Stomach (tissue), 9 donors: Measurements from ENCODE around the gene LSM4. TPM values are rescaled to one million over a fixed set of nuclear protein-coding genes. Genes with fewer than 3 reads are reported as not detected.
A peak's percentile ranks its signal among the peaks of the same experiment; 100 is the strongest.

Experiments used
- DNase-seq, 2 donors: peaks; one replicate each; pipeline versions ENCODE4 v3.0.0 to v3.0.0-alpha.2; 2013 to 2019
- H3K27ac ChIP-seq, 5 donors: fragments of 200-600 bp in 4 of 5; sonication (generic) in 4 of 5; one replicate each; pipeline ENCODE4 v1.5.1; 2013 to 2019; ENCODE audit warnings: mild to moderate bottlenecking in 1 of 5, moderate library complexity in 1 of 5
- H3K27me3 ChIP-seq, 3 donors: fragments of 200-600 bp; sonication (generic); one replicate each; pipeline ENCODE4 v1.5.1; 2017 to 2019; ENCODE audit warnings: mixed run types in 1 of 3
- H3K36me3 ChIP-seq, 4 donors: fragments of 200-600 bp; sonication (generic); 1 replicate in 3 of 4; 2 replicates in 1 of 4; pipeline ENCODE4 v1.5.1; 2016 to 2019
- H3K4me1 ChIP-seq, 4 donors: fragments of 200-600 bp; sonication (generic); one replicate each; pipeline ENCODE4 v1.5.1; 2016 to 2019
- H3K4me3 ChIP-seq, 4 donors: fragments of 200-600 bp; sonication (generic) in 3 of 4; one replicate each; pipeline ENCODE4 v1.5.1; 2016 to 2019; ENCODE audit warnings: mild to moderate bottlenecking in 1 of 4
- H3K9me3 ChIP-seq, 4 donors: fragments of 200-600 bp; sonication (generic); one replicate each; pipeline ENCODE4 v1.5.1; 2016 to 2019
- EP300 ChIP-seq: sonication (generic); formaldehyde crosslinking; IDR thresholded peaks from one replicate; pipeline ENCODE4 v1.6.1; 2017; ENCODE audit warnings: antibody characterized with exemption
- POLR2A ChIP-seq, 4 donors: fragments of 450-650 bp; IDR thresholded peaks; one replicate each; pipeline ENCODE4 v1.6.1; 2016; ENCODE audit warnings: antibody characterized with exemption in 4 of 4, control low read depth in 2 of 4, mild to moderate bottlenecking in 1 of 4, moderate library complexity in 1 of 4
- POLR2AphosphoS5 ChIP-seq, 3 donors: sonication (generic); formaldehyde crosslinking; IDR thresholded peaks; one replicate each; pipeline ENCODE4 v1.6.1; 2016; ENCODE audit warnings: antibody characterized with exemption in 3 of 3
- WGBS, 5 donors: extraction: QIAGEN DNeasy Blood & Tissue Kit in 3 of 5; methylation state at CpG; one replicate each; pipeline versions ENCODE4 v1.1.5 to v1.1.7; 2013 to 2018; 5-methylcytosine and 5-hydroxymethylcytosine counted together
- intact Hi-C: fragments of 100-400 bp; cut with DNase I; formaldehyde crosslinking; loops from one replicate; pipeline ENCODE4 v1.15.1; 2023; ENCODE audit warnings: low total_unique reads
- polyA plus RNA-seq, 3 donors: library from polyadenylated mRNA; stranded (reverse); fragments of 200-250 nt; gene quantifications; one replicate each; pipeline ENCODE4 v1.2.3, GENCODE V29; 2013
- total RNA-seq, 5 donors: library from RNA; depleted of rRNA; stranded (reverse); fragments of >200 nt; gene quantifications; one replicate each; pipeline versions ENCODE4 v1.1.0 to v1.2.3, GENCODE V29; 2014 to 2016
- TF ChIP-seq, protein P1 (sequence below), 7 experiments: fragments of 450-650 bp in 4 of 7; fragments of 200-600 bp in 3 of 7; sonication (generic) in 3 of 7; IDR thresholded peaks; one replicate each; pipeline ENCODE4 v1.5.1; 2016 to 2019; ENCODE audit warnings: antibody characterized with exemption in 7 of 7, control low read depth in 2 of 7, mild to moderate bottlenecking in 1 of 7
- donor health status: healthy with polysubstance abuse.
- donor health status: Bipolar disorder and iron deficiency.
- donor health status: healthy.

The LSM4 gene
- total and polyA plus RNA-seq, 8 donors, result 24.1 to 185 (median 139) TPM

DNA sequence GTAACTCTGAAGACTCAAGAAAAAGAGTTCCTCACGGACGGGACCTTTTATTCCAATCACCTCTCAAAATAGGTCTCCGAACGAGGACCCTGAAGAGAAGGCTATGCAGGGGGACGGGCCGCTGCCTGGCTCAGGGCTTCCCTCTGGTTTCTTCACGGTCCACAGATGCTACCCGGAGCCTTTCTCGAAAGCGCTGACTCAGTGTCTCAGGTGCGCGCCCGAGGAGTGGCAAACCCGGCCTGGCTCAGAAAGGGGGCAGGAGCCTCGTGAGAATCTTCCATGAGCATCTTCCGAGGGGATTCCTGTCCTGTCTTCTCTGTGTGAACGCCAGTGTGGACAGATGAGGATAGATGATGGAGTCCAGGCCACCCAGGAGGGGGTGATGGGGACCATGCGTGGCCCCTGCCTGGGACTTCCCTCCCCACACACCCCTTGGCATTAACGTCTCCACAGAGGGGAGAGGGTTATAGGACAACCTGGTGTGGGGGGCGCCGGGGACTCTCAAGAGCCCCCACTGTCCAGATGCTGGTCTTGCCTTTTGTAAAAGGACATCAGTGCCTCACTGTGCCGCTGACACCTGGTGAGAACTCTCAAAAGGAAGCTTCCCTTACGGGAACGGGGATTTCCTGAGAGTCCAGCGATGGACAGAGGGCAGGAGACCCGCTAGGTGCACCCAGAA lies 16.5 kb downstream of the LSM4 start:
- H3K4me3 ChIP-seq, result no peak overlapping the region
- peaks cover 25 to 51% (median 42%) of the 10 kb centered on the region in 4 donors for H3K36me3 ChIP-seq
- no peaks in the 10 kb centered on the region for H3K27me3 ChIP-seq
- WGBS, 5 donors, result 72 to 84% (median 82%) methylated on average over 26 of the region's 26 CpGs
- no peaks in the 10 kb centered on the region for H3K9me3 ChIP-seq
- H3K27ac ChIP-seq, result peak overlapping the region; percentile 9 to 98 (median 97)
- DNase-seq, result no peak
- intact Hi-C loops, result no loop called here
- TF ChIP-seq, protein P1, sequence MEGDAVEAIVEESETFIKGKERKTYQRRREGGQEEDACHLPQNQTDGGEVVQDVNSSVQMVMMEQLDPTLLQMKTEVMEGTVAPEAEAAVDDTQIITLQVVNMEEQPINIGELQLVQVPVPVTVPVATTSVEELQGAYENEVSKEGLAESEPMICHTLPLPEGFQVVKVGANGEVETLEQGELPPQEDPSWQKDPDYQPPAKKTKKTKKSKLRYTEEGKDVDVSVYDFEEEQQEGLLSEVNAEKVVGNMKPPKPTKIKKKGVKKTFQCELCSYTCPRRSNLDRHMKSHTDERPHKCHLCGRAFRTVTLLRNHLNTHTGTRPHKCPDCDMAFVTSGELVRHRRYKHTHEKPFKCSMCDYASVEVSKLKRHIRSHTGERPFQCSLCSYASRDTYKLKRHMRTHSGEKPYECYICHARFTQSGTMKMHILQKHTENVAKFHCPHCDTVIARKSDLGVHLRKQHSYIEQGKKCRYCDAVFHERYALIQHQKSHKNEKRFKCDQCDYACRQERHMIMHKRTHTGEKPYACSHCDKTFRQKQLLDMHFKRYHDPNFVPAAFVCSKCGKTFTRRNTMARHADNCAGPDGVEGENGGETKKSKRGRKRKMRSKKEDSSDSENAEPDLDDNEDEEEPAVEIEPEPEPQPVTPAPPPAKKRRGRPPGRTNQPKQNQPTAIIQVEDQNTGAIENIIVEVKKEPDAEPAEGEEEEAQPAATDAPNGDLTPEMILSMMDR (IDR thresholded peaks at IDR 0.05), result no peak
- TF ChIP-seq POLR2A (IDR thresholded peaks at IDR 0.05) (no peak), EP300 (no peak)
- peaks cover 49 to 94% (median 65%) of the 10 kb centered on the region in 4 donors for H3K4me1 ChIP-seq

DNA sequence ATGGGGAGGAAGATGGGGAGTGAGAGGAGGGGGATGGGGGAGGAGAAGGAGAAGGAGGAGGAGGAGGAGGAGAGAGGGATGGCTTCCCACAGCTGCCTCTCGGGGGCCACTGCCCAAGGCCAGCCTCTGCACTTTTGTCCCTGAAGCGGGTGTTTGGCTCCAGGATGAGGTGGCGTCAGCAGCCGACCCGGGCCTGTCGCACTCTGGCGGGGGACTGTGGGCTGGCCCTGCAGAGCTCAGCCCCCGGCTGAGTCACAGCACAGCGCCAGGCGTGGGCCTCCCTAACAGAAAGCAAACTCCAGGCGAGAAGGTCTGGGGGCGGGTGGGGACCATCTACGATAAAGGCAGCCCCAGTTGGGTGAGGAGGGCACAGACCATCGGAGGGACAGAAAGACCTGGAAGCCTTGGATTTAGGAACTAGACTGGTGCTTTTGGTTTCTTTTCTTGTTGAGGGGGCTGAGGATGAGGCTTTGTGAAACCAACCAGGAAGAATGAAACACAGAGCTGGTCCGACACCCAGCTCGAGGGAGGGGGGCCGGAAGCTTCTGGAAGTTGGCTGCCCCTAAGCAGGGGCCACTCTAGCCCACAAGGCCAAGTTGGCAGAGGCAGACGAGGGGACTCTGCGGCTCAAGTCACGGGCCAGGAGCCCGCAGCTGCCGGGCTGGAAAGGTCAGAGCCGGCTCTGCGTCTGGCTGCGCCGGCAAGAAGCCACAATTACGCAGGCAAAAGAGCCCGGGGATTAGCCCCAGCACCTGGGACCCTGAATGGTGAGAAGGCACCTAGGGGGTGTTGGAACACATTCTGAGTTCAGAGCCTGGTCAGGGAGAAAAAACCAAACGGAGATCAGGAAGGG lies 18.2 kb downstream of the LSM4 start:
- 1 to 2% (median 1%) methylated on average over 25 to 29 of the region's 29 CpGs for WGBS, 5 donors

DNA sequence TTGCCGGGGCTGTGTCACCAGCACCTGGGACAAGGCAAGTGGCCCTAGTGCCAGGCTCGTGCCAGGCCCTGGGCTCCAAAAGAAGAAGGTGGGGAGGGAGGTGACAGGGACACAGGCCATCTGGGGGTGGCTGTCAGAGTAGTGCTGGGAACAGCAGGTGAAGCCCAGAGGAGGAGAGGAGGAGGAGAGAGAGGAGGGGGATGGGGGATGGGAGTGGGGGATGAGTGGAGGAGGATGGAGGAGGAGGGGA lies 18.7 kb downstream of the LSM4 start:
- TF ChIP-seq, protein P1 (IDR thresholded peaks at IDR 0.05), result no peak
- TF ChIP-seq EP300 (no peak), POLR2A (IDR thresholded peaks at IDR 0.05) (no peak), POLR2AphosphoS5 (IDR thresholded peaks at IDR 0.05) (no peak)
- no peak for DNase-seq
- peaks cover 52 to 89% (median 67%) of the 10 kb centered on the region in 4 donors for H3K4me1 ChIP-seq
- no peaks in the 10 kb centered on the region for H3K27me3 ChIP-seq
- intact Hi-C loops, result no loop called here
- H3K27ac ChIP-seq, result peak overlapping the region; percentile 95 to 98 (median 97)
- peak overlapping the region; percentile 30 to 36 (median 34) for H3K4me3 ChIP-seq
- no peaks in the 10 kb centered on the region for H3K9me3 ChIP-seq
- peaks cover 18 to 30% (median 22%) of the 10 kb centered on the region in 4 donors for H3K36me3 ChIP-seq
- 0 to 10% (median 5%) methylated on average over 2 of the region's 2 CpGs for WGBS, 5 donors

More for the DNA sequence above, 18.2 kb downstream of the LSM4 start:
- intact Hi-C loops, result no loop called here
- peak overlapping the region; percentile 30 to 36 (median 34) for H3K4me3 ChIP-seq
- H3K9me3 ChIP-seq, result no peaks in the 10 kb centered on the region
- H3K27ac ChIP-seq, result peak overlapping the region; percentile 95 to 98 (median 97)
- H3K27me3 ChIP-seq, result no peaks in the 10 kb centered on the region
- DNase-seq, result peak; percentile 80 to 95
- TF ChIP-seq, protein P1 (IDR thresholded peaks at IDR 0.05), result no peak
- TF ChIP-seq POLR2A (IDR thresholded peaks at IDR 0.05), result peak in 2 of 4 donors; percentile 45 to 57
- TF ChIP-seq POLR2AphosphoS5 (IDR thresholded peaks at IDR 0.05), result peak; percentile 54 to 85 (median 85)
- TF ChIP-seq EP300, result no peak
- H3K4me1 ChIP-seq, result peaks cover 52 to 94% (median 67%) of the 10 kb centered on the region in 4 donors
- peaks cover 18 to 35% (median 27%) of the 10 kb centered on the region in 4 donors for H3K36me3 ChIP-seq

DNA sequence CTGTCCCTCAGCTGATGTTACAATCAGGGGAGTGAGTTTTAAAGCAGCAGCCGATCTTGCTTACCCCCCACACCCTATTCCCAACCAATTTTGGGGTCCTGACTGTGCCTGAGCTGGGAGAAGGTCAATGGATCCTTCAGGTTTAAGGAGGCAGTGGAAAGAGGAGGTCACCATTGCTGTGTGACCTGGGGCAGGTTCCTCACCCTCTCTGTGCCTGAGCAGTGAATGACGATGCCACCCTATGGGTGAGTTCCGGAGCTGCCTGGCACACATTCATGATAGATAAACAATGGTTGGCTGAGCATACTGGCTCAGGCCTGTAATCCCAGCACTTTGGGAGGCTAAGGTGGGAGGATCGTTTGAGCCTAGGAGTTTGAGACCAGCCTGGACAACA lies 21.2 kb downstream of the LSM4 start:
- Histone ChIP-seq H3K36me3 (peaks cover 0 to 5% (median 1%) of the 10 kb centered on the region in 4 donors), H3K9me3 (no peaks in the 10 kb centered on the region), H3K27me3 (no peaks in the 10 kb centered on the region), H3K27ac (peak overlapping the region in 4 of 5 donors; percentile 96 to 98 (median 98)), H3K4me1 (peaks cover 47 to 68% (median 60%) of the 10 kb centered on the region in 4 donors), H3K4me3 (no peak overlapping the region)
- 34 to 59% (median 54%) methylated on average over 4 of the region's 4 CpGs for whole genome bisulfite sequencing, 5 donors
- TF ChIP-seq, protein P1 (IDR thresholded peaks at IDR 0.05), result no peak
- TF ChIP-seq POLR2AphosphoS5 (IDR thresholded peaks at IDR 0.05) (no peak), POLR2A (IDR thresholded peaks at IDR 0.05) (no peak), EP300 (no peak)
- DNase-seq, result no peak
- intact Hi-C loops, result no loop called here
